GM12878 (cell line): ENCODE measurements around the gene ETS1.

Experiments
- CBX3 ChIP-seq: fragments of 200-600 bp; sonication (generic); IDR thresholded peaks from 2 replicates; pipeline ENCODE4 v1.6.1; 2016; ENCODE audit warnings: low read depth, borderline replicate concordance
- CTCF ChIP-seq, 3 experiments: IDR thresholded peaks in 2 of 3; conservative IDR thresholded peaks in 1 of 3; 2 replicates each; pipeline ENCODE4 v1.5.1; 2011; ENCODE audit warnings: low read depth in 3 of 3, low read length in 3 of 3, mild to moderate bottlenecking in 3 of 3, control low read depth in 2 of 3, moderate library complexity in 2 of 3, inconsistent platforms in 1 of 3, mixed read lengths in 1 of 3; ENCODE audit not compliant: control insufficient read depth in 2 of 3, insufficient read depth in 1 of 3; ENCODE audit errors: extremely low read depth in 1 of 3
- EP300 ChIP-seq, 2 experiments: fragments of 150-350 bp in 1 of 2; IDR thresholded peaks; 2 replicates each; pipeline ENCODE4 v1.6.1; 2011 to 2012; ENCODE audit warnings: low read depth in 2 of 2, low read length in 2 of 2, borderline replicate concordance in 1 of 2, improper control_type of control experiment in 1 of 2, inconsistent platforms in 1 of 2; ENCODE audit not compliant: control insufficient read depth in 1 of 2
- EZH2 ChIP-seq: IDR thresholded peaks from 2 replicates; pipeline ENCODE4 v1.6.1; 2012; ENCODE audit warnings: low read depth, mild to moderate bottlenecking, control low read depth, inconsistent platforms, low read length, borderline replicate concordance; ENCODE audit not compliant: control insufficient read depth
- JUNB ChIP-seq: IDR thresholded peaks from 2 replicates; pipeline ENCODE4 v1.6.1; 2016; ENCODE audit warnings: antibody characterized with exemption, mild to moderate bottlenecking
- POLR2AphosphoS5 ChIP-seq: IDR thresholded peaks from 2 replicates; pipeline ENCODE4 v1.6.1; 2011; ENCODE audit warnings: mild to moderate bottlenecking, low read length, inconsistent platforms
- RBBP5 ChIP-seq: fragments of 200-600 bp; sonication (generic); conservative IDR thresholded peaks from 2 replicates; pipeline ENCODE4 v1.6.1; 2016
- RELA ChIP-seq: fragments of 450-650 bp; IDR thresholded peaks from 2 replicates; pipeline ENCODE4 v1.8.0; 2014; ENCODE audit warnings: borderline replicate concordance; ENCODE audit not compliant: partially characterized antibody
- SIN3A ChIP-seq: IDR thresholded peaks from 2 replicates; pipeline ENCODE4 v1.6.1; 2012; ENCODE audit warnings: low read depth, low read length, improper control_type of control experiment
- USF2 ChIP-seq: IDR thresholded peaks from 2 replicates; pipeline ENCODE4 v1.6.1; 2011; ENCODE audit warnings: low read depth, low read length, improper control_type of control experiment, borderline replicate concordance

GRCh38 chr11:128619007-128619406 lies 31.6 kb upstream of the ETS1 start:
- TF ChIP-seq SIN3A (no peak), EP300 (IDR thresholded peaks at IDR 0.05; ENCODE audit: borderline replicate concordance in 1 of 2, control insufficient read depth in 1 of 2, low read depth in 2 of 2, low read length in 2 of 2) (no peak), USF2 (no peak), POLR2AphosphoS5 (no peak), JUNB (no peak), CTCF (IDR thresholded peaks at IDR 0.05 in 2 of 3, conservative IDR thresholded peaks at IDR 0.05 in 1 of 3; ENCODE audit: control insufficient read depth in 2 of 3, extremely low read depth in 1 of 3, insufficient read depth in 1 of 3, low read depth in 3 of 3, low read length in 3 of 3) (no peak), EZH2 (no peak), RELA (no peak), CBX3 (no peak), RBBP5 (no peak)
